HepG2 (cell line): ENCODE results near the gene NFATC4. TPM values are rescaled to one million over a fixed set of nuclear protein-coding genes. Genes with fewer than 3 reads are reported as not detected.

ENCODE experiments used
- EZH2 ChIP-seq: conservative IDR thresholded peaks from 2 replicates; pipeline ENCODE4 v1.6.1; 2012; ENCODE audit warnings: mild to moderate bottlenecking, low read depth, low read length, moderate library complexity
- GABPB1 ChIP-seq: IDR thresholded peaks from 2 replicates; pipeline ENCODE4 v1.6.1; 2016; ENCODE audit warnings: mild to moderate bottlenecking, missing genetic modification reagents, moderate library complexity, missing compliant biosample characterization
- GATAD1 ChIP-seq: IDR thresholded peaks from 2 replicates; pipeline ENCODE4 v1.6.1; 2016; ENCODE audit warnings: missing genetic modification reagents, missing compliant biosample characterization
- HDAC1 ChIP-seq: sonication (generic); formaldehyde crosslinking; IDR thresholded peaks from 2 replicates; pipeline ENCODE4 v1.5.1; 2020; ENCODE audit warnings: mild to moderate bottlenecking, missing genetic modification reagents
- MATR3 ChIP-seq: sonication (generic); formaldehyde crosslinking; IDR thresholded peaks from 2 replicates; pipeline ENCODE4 v1.4.0; 2020; ENCODE audit warnings: missing genetic modification reagents
- PHB2 ChIP-seq: fragments of 450-650 bp; IDR thresholded peaks from 2 replicates; pipeline ENCODE4 v1.6.1; 2018; ENCODE audit not compliant: partially characterized antibody
- TOPORS ChIP-seq: sonication (generic); formaldehyde crosslinking; IDR thresholded peaks from 2 replicates; pipeline ENCODE4 v1.8.0; 2023; ENCODE audit warnings: mild to moderate bottlenecking, missing genetic modification reagents
- WIZ ChIP-seq: sonication (generic); formaldehyde crosslinking; IDR thresholded peaks from 2 replicates; pipeline ENCODE4 v1.5.1; 2020; ENCODE audit warnings: mild to moderate bottlenecking, missing genetic modification reagents
- ZNF75D ChIP-seq: sonication (generic); formaldehyde crosslinking; IDR thresholded peaks from 2 replicates; pipeline ENCODE4 v1.8.1; 2023; ENCODE audit warnings: missing genetic modification reagents, mild to moderate bottlenecking, borderline replicate concordance
- ZNF850 ChIP-seq: sonication (generic); formaldehyde crosslinking; conservative IDR thresholded peaks from 2 replicates; pipeline ENCODE4 v1.9.0; 2021; ENCODE audit warnings: mild to moderate bottlenecking, missing genetic modification reagents
- polyA plus RNA-seq, 8 experiments: library from polyadenylated mRNA; depleted of rRNA in 3 of 8; stranded (reverse) in 7 of 8; unstranded in 1 of 8; fragments of >200 nt; fragmentation: Illumina TruSeq in 4 of 8; extraction: Trizol in 4 of 8; gene quantifications; 2 replicates each; pipeline versions ENCODE4 v1.2.1 to v1.2.3, GENCODE V29; 2011 to 2016; ENCODE audit warnings: low read depth in 4 of 8, missing spikeins in 1 of 8, mixed read lengths in 1 of 8; ENCODE audit not compliant: insufficient read depth in 1 of 8
- total RNA-seq, 5 experiments: library from RNA; depleted of rRNA; stranded (reverse); fragments of >200 nt; fragmentation: Illumina TruSeq; extraction: Trizol; gene quantifications; 2 replicates each; pipeline ENCODE4 v1.2.3, GENCODE V29; 2016; ENCODE audit warnings: low read depth in 1 of 5
- TF ChIP-seq, protein P1 (sequence below): sonication (generic); formaldehyde crosslinking; IDR thresholded peaks from 2 replicates; pipeline ENCODE4 v1.5.0; 2020; ENCODE audit warnings: missing genetic modification reagents
- TF ChIP-seq, protein P2 (sequence below): IDR thresholded peaks from 2 replicates; pipeline ENCODE4 v1.6.1; 2016; ENCODE audit warnings: mild to moderate bottlenecking
- TF ChIP-seq, protein P3 (sequence below): sonication (generic); formaldehyde crosslinking; IDR thresholded peaks from 2 replicates; pipeline ENCODE4 v1.4.0; 2020; ENCODE audit warnings: missing genetic modification reagents
- TF ChIP-seq, protein P4 (sequence below): sonication (generic); formaldehyde crosslinking; IDR thresholded peaks from 2 replicates; pipeline ENCODE4 v1.8.0; 2022; ENCODE audit warnings: mild to moderate bottlenecking, missing genetic modification reagents, borderline replicate concordance
- TF ChIP-seq, protein P5 (sequence below): sonication (generic); formaldehyde crosslinking; conservative IDR thresholded peaks from 2 replicates; pipeline ENCODE4 v1.5.0; 2020; ENCODE audit warnings: missing genetic modification reagents
- TF ChIP-seq, protein P6 (sequence below): IDR thresholded peaks from 2 replicates; pipeline ENCODE4 v1.6.1; 2016; ENCODE audit warnings: mild to moderate bottlenecking, missing biosample characterization, missing genetic modification reagents
- TF ChIP-seq, protein P7 (sequence below): IDR thresholded peaks from 2 replicates; pipeline ENCODE4 v1.6.1; 2016; ENCODE audit warnings: missing biosample characterization, missing genetic modification reagents, low read depth

The NFATC4 gene
- total and polyA plus RNA-seq, 2 of the 13 experiments (the other 11 are each of a cell fraction or from before 2014, with no cell fraction given) = 0.04 to 0.15 TPM

DNA sequence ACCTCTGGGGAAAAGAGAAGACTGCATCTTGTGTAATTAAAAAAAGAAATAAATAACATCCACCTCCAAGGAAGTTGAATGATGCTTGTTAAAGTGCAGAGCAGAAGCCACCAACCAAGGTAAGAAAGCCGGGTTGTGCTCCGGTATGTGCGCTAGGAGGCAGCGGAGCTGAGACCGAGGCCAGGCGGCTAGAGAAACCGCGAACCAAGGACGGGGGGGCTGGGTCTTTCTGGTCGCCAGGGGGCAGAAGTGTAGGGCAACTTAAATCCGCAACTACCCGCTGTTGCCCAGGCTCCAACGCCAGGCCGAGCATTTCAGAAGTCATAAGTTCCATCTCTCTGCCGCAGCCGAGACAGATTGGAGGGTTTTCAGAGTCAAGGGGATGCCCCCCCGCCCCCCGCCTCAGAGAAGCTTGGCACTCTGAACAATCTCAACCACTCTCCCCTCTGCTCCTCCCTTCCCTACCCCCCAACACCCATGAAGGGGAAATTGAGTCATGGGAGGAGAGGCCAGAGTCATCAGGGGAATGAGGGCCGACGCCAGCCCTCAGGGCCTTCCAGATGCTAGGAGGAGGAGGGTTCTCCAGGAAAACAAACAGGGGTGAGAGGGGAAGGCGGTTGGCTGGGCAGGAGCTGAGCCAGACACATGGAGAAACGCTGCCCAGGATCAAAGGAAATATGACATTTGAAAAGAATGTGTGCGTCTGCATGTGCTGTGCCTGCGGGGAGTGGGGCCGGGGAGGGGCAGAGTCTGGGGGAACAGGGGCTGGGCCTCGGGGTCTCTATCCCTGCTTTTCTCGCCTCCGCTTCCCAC is 2.2 kb upstream of the NFATC4 start (continued):
- TF ChIP-seq ZNF850 (CRISPR knock-in tag) (0 out of 2 replicates have a peak, but pooled peaks have one; percentile 54), MATR3 (CRISPR knock-in tag) (no peak), PHB2 (no peak), WIZ (CRISPR knock-in tag) (peak; percentile 81; the same call in 1 of the 2 replicates), GATAD1 (peak; percentile 73), HDAC1 (CRISPR knock-in tag) (peak; percentile 29; the same call in 1 of the 2 replicates), ZNF75D (CRISPR knock-in tag) (0 out of 2 replicates have a peak, but pooled peaks have one; percentile 48), TOPORS (CRISPR knock-in tag) (peak; percentile 93; the same call in 1 of the 2 replicates), GABPB1 (CRISPR knock-in tag) (peak; percentile 70), EZH2 (peak; percentile 86; the same call in 1 of the 2 replicates)
- TF ChIP-seq, protein P1, sequence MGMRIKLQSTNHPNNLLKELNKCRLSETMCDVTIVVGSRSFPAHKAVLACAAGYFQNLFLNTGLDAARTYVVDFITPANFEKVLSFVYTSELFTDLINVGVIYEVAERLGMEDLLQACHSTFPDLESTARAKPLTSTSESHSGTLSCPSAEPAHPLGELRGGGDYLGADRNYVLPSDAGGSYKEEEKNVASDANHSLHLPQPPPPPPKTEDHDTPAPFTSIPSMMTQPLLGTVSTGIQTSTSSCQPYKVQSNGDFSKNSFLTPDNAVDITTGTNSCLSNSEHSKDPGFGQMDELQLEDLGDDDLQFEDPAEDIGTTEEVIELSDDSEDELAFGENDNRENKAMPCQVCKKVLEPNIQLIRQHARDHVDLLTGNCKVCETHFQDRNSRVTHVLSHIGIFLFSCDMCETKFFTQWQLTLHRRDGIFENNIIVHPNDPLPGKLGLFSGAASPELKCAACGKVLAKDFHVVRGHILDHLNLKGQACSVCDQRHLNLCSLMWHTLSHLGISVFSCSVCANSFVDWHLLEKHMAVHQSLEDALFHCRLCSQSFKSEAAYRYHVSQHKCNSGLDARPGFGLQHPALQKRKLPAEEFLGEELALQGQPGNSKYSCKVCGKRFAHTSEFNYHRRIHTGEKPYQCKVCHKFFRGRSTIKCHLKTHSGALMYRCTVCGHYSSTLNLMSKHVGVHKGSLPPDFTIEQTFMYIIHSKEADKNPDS = 0 out of 2 replicates have a peak, but pooled peaks have one; percentile 55
- TF ChIP-seq, protein P2, sequence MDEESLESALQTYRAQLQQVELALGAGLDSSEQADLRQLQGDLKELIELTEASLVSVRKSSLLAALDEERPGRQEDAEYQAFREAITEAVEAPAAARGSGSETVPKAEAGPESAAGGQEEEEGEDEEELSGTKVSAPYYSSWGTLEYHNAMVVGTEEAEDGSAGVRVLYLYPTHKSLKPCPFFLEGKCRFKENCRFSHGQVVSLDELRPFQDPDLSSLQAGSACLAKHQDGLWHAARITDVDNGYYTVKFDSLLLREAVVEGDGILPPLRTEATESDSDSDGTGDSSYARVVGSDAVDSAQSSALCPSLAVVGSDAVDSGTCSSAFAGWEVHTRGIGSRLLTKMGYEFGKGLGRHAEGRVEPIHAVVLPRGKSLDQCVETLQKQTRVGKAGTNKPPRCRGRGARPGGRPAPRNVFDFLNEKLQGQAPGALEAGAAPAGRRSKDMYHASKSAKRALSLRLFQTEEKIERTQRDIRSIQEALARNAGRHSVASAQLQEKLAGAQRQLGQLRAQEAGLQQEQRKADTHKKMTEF (CRISPR knock-in tag) = peak; percentile 96
- TF ChIP-seq, protein P3, sequence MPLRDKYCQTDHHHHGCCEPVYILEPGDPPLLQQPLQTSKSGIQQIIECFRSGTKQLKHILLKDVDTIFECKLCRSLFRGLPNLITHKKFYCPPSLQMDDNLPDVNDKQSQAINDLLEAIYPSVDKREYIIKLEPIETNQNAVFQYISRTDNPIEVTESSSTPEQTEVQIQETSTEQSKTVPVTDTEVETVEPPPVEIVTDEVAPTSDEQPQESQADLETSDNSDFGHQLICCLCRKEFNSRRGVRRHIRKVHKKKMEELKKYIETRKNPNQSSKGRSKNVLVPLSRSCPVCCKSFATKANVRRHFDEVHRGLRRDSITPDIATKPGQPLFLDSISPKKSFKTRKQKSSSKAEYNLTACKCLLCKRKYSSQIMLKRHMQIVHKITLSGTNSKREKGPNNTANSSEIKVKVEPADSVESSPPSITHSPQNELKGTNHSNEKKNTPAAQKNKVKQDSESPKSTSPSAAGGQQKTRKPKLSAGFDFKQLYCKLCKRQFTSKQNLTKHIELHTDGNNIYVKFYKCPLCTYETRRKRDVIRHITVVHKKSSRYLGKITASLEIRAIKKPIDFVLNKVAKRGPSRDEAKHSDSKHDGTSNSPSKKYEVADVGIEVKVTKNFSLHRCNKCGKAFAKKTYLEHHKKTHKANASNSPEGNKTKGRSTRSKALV (CRISPR knock-in tag) = peak; percentile 82; the same call in 1 of the 2 replicates
- TF ChIP-seq, protein P4, sequence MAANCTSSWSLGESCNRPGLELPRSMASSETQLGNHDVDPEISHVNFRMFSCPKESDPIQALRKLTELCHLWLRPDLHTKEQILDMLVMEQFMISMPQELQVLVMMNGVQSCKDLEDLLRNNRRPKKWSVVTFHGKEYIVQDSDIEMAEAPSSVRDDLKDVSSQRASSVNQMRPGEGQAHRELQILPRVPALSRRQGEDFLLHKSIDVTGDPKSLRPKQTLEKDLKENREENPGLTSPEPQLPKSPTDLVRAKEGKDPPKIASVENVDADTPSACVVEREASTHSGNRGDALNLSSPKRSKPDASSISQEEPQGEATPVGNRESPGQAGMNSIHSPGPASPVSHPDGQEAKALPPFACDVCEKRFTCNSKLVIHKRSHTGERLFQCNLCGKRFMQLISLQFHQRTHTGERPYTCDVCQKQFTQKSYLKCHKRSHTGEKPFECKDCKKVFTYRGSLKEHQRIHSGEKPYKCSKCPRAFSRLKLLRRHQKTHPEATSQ = peak; percentile 72; the same call in 1 of the 2 replicates
- TF ChIP-seq, protein P5, sequence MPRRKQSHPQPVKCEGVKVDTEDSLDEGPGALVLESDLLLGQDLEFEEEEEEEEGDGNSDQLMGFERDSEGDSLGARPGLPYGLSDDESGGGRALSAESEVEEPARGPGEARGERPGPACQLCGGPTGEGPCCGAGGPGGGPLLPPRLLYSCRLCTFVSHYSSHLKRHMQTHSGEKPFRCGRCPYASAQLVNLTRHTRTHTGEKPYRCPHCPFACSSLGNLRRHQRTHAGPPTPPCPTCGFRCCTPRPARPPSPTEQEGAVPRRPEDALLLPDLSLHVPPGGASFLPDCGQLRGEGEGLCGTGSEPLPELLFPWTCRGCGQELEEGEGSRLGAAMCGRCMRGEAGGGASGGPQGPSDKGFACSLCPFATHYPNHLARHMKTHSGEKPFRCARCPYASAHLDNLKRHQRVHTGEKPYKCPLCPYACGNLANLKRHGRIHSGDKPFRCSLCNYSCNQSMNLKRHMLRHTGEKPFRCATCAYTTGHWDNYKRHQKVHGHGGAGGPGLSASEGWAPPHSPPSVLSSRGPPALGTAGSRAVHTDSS (CRISPR knock-in tag) = peak; percentile 94; the same call in 1 of the 2 replicates
- TF ChIP-seq, protein P6, sequence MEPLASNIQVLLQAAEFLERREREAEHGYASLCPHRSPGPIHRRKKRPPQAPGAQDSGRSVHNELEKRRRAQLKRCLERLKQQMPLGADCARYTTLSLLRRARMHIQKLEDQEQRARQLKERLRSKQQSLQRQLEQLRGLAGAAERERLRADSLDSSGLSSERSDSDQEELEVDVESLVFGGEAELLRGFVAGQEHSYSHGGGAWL = peak; percentile 78
- TF ChIP-seq, protein P7, sequence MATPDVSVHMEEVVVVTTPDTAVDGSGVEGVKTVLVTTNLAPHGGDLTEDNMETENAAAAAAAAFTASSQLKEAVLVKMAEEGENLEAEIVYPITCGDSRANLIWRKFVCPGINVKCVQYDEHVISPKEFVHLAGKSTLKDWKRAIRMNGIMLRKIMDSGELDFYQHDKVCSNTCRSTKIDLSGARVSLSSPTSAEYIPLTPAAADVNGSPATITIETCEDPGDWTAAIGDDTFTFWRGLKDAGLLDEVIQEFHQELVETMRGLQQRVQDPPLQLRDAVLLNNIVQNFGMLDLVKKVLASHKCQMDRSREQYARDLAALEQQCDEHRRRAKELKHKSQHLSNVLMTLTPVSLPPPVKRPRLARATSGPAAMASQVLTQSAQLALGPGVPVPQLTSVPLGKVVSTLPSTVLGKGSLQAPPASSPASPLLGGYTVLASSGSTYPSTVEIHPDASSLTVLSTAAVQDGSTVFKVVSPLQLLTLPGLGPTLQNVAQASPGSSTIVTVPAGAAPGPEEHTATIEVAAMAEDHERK (CRISPR knock-in tag) = no peak
